GM19023 (cell line): ENCODE data around the gene RAB3A.
"Not testable (repeated sequence)": the region's sequence is repeated elsewhere in the genome, so short reads cannot be mapped to it uniquely, and the experiment has no call there.

Experiments used
- ATAC-seq: cut with Tn5 transposase; IDR thresholded peaks from one replicate; pipeline ENCODE4 v1.9.1; 2021; ENCODE audit warnings: mild to moderate bottlenecking, moderate library complexity; ENCODE audit not compliant: unreplicated experiment

The RAB3A gene

GRCh38 chr19:18224525-18225354 lies 20.9 kb upstream of the RAB3A start:
- ATAC-seq: peak; percentile 93

- ATAC-seq: no peak
Observed at GRCh38 chr19:18223860-18224524, 20.1 kb upstream of the RAB3A start.

GRCh38 chr19:18221815-18222725 lies 18.2 kb upstream of the RAB3A start:
- ATAC-seq: no peak

- ATAC-seq: no peak
Observed at GRCh38 chr19:18220632-18221275, 16.9 kb upstream of the RAB3A start.

- ATAC-seq: no peak
Observed at GRCh38 chr19:18219911-18220631, 16.2 kb upstream of the RAB3A start.

GRCh38 chr19:18218600-18218999 lies 14.8 kb upstream of the RAB3A start:
- ATAC-seq: no peak

- no peak for ATAC-seq
Observed at GRCh38 chr19:18218159-18218558, 14.3 kb upstream of the RAB3A start.

- no peak for ATAC-seq
Observed at GRCh38 chr19:18216789-18217188, 12.9 kb upstream of the RAB3A start.

- ATAC-seq: no peak
Observed at GRCh38 chr19:18214779-18215433, 11.1 kb upstream of the RAB3A start.

- ATAC-seq: no peak
Observed at GRCh38 chr19:18211683-18212082, 7.8 kb upstream of the RAB3A start.

GRCh38 chr19:18209912-18210311 lies 6.1 kb upstream of the RAB3A start:
- not testable (repeated sequence) for ATAC-seq

- no peak for ATAC-seq
Observed at GRCh38 chr19:18208098-18208951, 4.5 kb upstream of the RAB3A start.

- ATAC-seq: no peak
Observed at GRCh38 chr19:18206018-18206417, 2.2 kb upstream of the RAB3A start.

GRCh38 chr19:18205200-18205892 lies 1.5 kb upstream of the RAB3A start:
- no peak for ATAC-seq

GRCh38 chr19:18204394-18205199 lies 755 bp upstream of the RAB3A start:
- ATAC-seq: peak; percentile 3

GRCh38 chr19:18203408-18203862 lies 407 bp downstream of the RAB3A start:
- peak; percentile 1 for ATAC-seq

GRCh38 chr19:18202778-18203407 lies 949 bp downstream of the RAB3A start:
- no peak for ATAC-seq
